OCI-LY1 (cell line): Measurements from ENCODE around the gene MPST.

ENCODE experiments used
- H2AFZ ChIP-seq: fragments of 200-600 bp; sonication (generic), shearing (Covaris generic); 2 replicates; pipeline ENCODE4 v1.6.0; 2014; ENCODE audit warnings: antibody characterized with exemption, mild to moderate bottlenecking, low read length
- H3F3A ChIP-seq: fragments of 200-600 bp; sonication (generic), shearing (Covaris generic); 2 replicates; pipeline ENCODE4 v1.6.0; 2014; ENCODE audit warnings: mild to moderate bottlenecking, antibody characterized with exemption, low read length, moderate library complexity; ENCODE audit not compliant: insufficient read depth
- H3K27ac ChIP-seq: fragments of 200-600 bp; sonication (generic); 2 replicates; pipeline ENCODE4 v1.5.1; 2014; ENCODE audit warnings: low read length, mixed run types, mild to moderate bottlenecking, low read depth; ENCODE audit not compliant: poor library complexity, severe bottlenecking
- H3K27me3 ChIP-seq: fragments of 200-600 bp; sonication (generic); 2 replicates; pipeline ENCODE4 v1.6.0; 2014; ENCODE audit warnings: antibody characterized with exemption, mild to moderate bottlenecking, low read length, moderate library complexity; ENCODE audit not compliant: insufficient read depth
- H3K36me3 ChIP-seq: fragments of 200-600 bp; sonication (generic); 2 replicates; pipeline ENCODE4 v1.6.1; 2014; ENCODE audit warnings: mild to moderate bottlenecking, antibody characterized with exemption, low read length, moderate library complexity, mixed read lengths; ENCODE audit not compliant: insufficient read depth
- H3K4me1 ChIP-seq: fragments of 200-600 bp; sonication (generic); 2 replicates; pipeline ENCODE4 v1.5.1; 2014; ENCODE audit warnings: mild to moderate bottlenecking, low read length, moderate library complexity; ENCODE audit not compliant: insufficient read depth, severe bottlenecking
- H3K4me2 ChIP-seq: fragments of 200-600 bp; sonication (generic), shearing (Covaris generic); 2 replicates; pipeline ENCODE4 v1.6.1; 2014; ENCODE audit warnings: low read length
- H3K4me3 ChIP-seq: fragments of 200-600 bp; sonication (generic); 2 replicates; pipeline ENCODE4 v1.5.1; 2014; ENCODE audit warnings: low read length, low read depth, mild to moderate bottlenecking, mixed read lengths; ENCODE audit not compliant: poor library complexity, severe bottlenecking
- H3K79me2 ChIP-seq: fragments of 200-600 bp; shearing (Covaris generic); 2 replicates; pipeline ENCODE4 v1.6.1; 2016; ENCODE audit warnings: mixed run types, low read length, mixed read lengths; ENCODE audit not compliant: insufficient read depth
- H3K9ac ChIP-seq: fragments of 200-600 bp; sonication (generic), shearing (Covaris generic); 2 replicates; pipeline ENCODE4 v1.6.1; 2014; ENCODE audit warnings: mild to moderate bottlenecking, low read length, mixed read lengths
- H3K9me2 ChIP-seq: fragments of 200-600 bp; sonication (generic), shearing (Covaris generic); 2 replicates; pipeline ENCODE4 v1.6.1; 2014; ENCODE audit warnings: low read depth, mild to moderate bottlenecking, low read length, mixed read lengths
- H3K9me3 ChIP-seq: fragments of 200-600 bp; shearing (Covaris generic); 2 replicates; pipeline ENCODE4 v1.6.1; 2014; ENCODE audit warnings: low read length, mixed read lengths
- H4K20me1 ChIP-seq: fragments of 200-600 bp; sonication (generic), shearing (Covaris generic); 2 replicates; pipeline ENCODE4 v1.6.0; 2016; ENCODE audit warnings: mild to moderate bottlenecking, low read length; ENCODE audit not compliant: insufficient read depth
- EZH2 ChIP-seq: fragments of 200-600 bp; sonication (generic), shearing (Covaris generic); IDR thresholded peaks from 2 replicates; pipeline ENCODE4 v1.8.0; 2017; ENCODE audit warnings: borderline replicate concordance, mixed run types, mild to moderate bottlenecking, antibody characterized with exemption, low read length, moderate library complexity, mixed read lengths
- TF ChIP-seq, protein P1 (sequence below): fragments of 200-600 bp; sonication (generic), shearing (Covaris generic); IDR thresholded peaks from 2 replicates; pipeline ENCODE4 v1.5.1; 2017; ENCODE audit warnings: mild to moderate bottlenecking, antibody characterized with exemption, low read length, moderate library complexity, mixed read lengths

The MPST gene

DNA sequence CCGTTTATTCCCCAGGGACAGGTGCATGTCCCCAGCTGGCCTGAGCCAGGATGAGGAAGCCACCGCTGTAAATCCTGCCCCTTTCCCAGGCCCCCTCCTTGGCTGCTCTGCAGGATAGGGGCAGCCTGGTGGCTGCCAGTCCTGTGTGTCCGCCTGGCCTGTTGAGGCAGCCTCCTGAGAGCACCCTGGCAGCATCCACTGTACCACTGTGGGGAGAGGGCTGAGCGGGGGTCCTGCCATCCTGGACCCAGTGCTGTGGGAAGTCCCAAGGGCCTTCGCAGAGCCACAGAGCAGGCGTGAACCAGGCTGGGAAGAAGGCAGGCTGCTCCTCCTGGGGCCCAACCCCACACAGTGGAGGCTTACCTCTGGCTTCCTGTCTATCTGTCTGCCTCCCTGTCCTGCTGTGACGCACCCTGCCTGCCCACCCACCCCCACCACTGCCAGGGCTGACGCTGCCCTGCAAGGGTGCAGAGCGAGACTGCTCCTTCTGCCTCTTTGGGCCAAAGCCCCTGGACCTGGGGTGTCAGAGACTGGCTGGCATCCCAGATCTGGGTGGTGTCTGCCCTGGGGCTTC, 40.4 kb downstream of the MPST start:
- Histone ChIP-seq H3K79me2 (no peaks in the 10 kb centered on the region), H4K20me1 (no peaks in the 10 kb centered on the region), H3K4me1 (no peaks in the 10 kb centered on the region), H3F3A (no peaks in the 10 kb centered on the region), H3K36me3 (no peaks in the 10 kb centered on the region), H3K27ac (no peak overlapping the region), H3K9me3 (no peaks in the 10 kb centered on the region), H3K27me3 (peaks cover 7% of the 10 kb centered on the region; the same call in 1 of the 2 replicates), H3K4me2 (no peak overlapping the region), H3K4me3 (no peak overlapping the region), H2AFZ (no peak overlapping the region), H3K9me2 (no peaks in the 10 kb centered on the region), H3K9ac (no peak overlapping the region)
- no peak for TF ChIP-seq EZH2
- TF ChIP-seq, protein P1, sequence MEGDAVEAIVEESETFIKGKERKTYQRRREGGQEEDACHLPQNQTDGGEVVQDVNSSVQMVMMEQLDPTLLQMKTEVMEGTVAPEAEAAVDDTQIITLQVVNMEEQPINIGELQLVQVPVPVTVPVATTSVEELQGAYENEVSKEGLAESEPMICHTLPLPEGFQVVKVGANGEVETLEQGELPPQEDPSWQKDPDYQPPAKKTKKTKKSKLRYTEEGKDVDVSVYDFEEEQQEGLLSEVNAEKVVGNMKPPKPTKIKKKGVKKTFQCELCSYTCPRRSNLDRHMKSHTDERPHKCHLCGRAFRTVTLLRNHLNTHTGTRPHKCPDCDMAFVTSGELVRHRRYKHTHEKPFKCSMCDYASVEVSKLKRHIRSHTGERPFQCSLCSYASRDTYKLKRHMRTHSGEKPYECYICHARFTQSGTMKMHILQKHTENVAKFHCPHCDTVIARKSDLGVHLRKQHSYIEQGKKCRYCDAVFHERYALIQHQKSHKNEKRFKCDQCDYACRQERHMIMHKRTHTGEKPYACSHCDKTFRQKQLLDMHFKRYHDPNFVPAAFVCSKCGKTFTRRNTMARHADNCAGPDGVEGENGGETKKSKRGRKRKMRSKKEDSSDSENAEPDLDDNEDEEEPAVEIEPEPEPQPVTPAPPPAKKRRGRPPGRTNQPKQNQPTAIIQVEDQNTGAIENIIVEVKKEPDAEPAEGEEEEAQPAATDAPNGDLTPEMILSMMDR, result no peak

DNA sequence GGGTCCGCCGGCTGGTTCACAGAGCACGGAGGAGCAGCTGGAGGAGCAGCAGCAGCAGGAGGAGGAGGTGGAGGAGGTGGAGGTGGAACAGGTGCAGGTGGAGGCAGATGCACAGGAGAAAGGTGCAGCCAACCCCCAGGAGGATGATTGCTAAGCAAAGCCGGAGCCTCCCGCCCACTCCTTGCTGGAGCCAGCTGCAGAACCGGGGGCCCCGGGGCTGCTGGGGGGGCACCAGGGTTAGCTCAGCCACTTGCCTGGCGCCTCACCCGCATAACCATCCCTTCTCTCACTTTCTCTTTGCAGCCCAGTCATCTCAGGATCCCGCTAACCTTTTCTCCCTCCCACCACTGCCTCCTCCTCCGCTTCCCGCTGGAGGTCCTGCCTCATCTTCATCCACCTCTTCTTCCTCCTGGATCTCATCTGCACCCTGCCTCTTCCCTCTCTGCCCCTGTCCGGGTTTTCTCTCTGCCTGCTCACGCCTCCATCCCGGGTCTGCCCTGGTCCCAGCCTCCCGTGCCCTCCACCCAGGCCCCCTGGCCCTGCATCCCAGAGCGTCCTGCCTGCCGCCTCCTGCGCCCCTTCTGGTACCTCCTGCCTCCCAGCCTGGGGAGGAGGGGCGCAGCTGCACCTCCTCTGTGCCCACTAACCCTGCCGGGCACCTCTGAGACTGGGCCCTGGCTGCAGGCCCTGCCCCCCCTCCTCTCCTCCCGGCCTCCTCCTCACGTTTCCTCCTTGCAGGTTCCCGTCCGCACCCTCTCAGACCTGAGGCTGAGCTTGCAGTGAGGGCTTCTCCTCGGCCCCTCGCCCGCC, 41.5 kb downstream of the MPST start:
- Histone ChIP-seq H3K9ac (no peak overlapping the region), H3F3A (no peaks in the 10 kb centered on the region), H3K9me2 (no peaks in the 10 kb centered on the region), H2AFZ (no peak overlapping the region), H3K36me3 (no peaks in the 10 kb centered on the region), H3K9me3 (no peaks in the 10 kb centered on the region), H4K20me1 (no peaks in the 10 kb centered on the region), H3K27me3 (peaks cover 7% of the 10 kb centered on the region; the same call in 1 of the 2 replicates), H3K79me2 (no peaks in the 10 kb centered on the region), H3K27ac (no peak overlapping the region), H3K4me2 (no peak overlapping the region), H3K4me1 (no peaks in the 10 kb centered on the region), H3K4me3 (no peak overlapping the region)
- TF ChIP-seq, protein P1, result no peak
- TF ChIP-seq EZH2, result no peak

DNA sequence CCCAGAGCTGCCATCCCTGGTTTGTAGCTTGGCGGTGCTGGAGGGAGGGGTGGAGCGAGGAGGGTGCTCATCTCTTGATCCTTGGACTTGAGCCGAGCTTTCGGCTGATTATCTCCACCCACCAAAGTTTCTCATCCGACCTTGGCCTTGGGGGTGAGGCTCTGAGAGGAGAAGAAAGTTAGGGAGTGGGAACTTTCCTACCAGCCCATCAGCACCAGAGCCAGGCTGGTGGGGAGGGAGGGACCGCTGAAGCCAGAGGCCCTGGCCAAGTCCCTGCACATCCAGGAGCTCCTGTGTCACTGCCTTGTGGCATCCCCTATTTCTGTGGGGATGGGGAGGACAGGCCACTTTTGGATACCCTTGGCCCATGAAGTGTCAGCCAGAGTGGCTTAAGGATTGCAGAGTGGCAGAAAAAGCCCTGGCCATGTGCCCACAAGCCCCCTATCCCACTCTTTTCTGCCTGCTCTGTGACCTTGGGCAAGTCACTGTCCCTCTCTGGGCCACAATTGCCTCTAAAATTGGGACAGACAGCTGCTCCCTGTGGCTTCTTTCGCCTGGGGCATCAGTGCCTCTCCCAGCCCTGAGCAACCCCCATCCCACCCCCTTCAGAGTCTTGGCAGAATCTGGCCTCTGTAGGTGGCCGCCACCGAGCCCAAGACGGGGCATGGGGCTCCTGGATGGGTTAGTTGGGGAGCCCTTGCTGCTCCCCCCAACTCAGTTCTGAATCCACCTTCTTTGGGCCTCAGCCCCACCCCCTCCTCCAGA, 42.3 kb downstream of the MPST start:
- no peak for TF ChIP-seq EZH2
- TF ChIP-seq, protein P1, result no peak
- Histone ChIP-seq H3K27ac (no peak overlapping the region), H3K79me2 (no peaks in the 10 kb centered on the region), H2AFZ (no peak overlapping the region), H3K9ac (no peak overlapping the region), H3K4me2 (no peak overlapping the region), H3K4me1 (no peaks in the 10 kb centered on the region), H3K27me3 (peaks cover 7% of the 10 kb centered on the region; the same call in 1 of the 2 replicates), H3F3A (no peaks in the 10 kb centered on the region), H3K36me3 (no peaks in the 10 kb centered on the region), H3K4me3 (no peak overlapping the region), H3K9me3 (no peaks in the 10 kb centered on the region), H4K20me1 (no peaks in the 10 kb centered on the region), H3K9me2 (no peaks in the 10 kb centered on the region)
